ENCODE results near the gene DYNC1I2.

DYNC1I2 gene

DNA sequence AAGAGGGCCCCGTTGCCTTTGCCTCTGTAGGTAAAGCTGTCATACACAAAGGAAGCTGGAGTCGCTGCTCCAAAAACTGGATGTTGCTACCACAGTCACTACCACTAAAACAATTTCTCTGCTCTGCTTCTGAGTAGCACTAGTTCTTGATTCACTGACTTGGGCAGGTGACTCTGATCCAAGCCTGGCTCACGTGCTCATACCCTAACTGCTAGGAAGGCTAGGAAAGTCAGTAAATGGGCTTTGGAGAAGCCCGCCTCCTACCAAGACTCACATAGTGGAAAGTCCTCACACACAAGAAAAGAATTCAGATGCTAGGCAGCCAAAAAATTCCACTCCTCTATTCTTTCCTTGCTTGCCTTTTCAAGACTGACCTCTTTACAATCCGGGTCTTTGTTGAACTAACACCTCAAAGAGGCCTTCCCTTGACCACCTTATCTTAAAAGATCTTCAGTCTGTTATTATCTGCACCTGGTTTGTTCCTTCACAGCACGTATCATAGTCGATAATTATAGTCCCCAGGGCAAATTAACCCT, 11.4 kb upstream of the DYNC1I2 start (continued):
- TF ChIP-seq ATF2 (tag by site-specific recombination; IDR thresholded peaks at IDR 0.05; ENCODE audit: low read depth) (no peak), ZNF416 (tag by site-specific recombination; IDR thresholded peaks at IDR 0.05) (no peak)

- no peak overlapping the region for H3K27ac ChIP-seq (ENCODE audit: extremely low read depth, low read depth, low read length)
- no peaks in the 10 kb centered on the region for H3K4me1 ChIP-seq (ENCODE audit: control insufficient read depth, insufficient read depth, low read length)
- no peaks in the 10 kb centered on the region for H3K9me3 ChIP-seq (ENCODE audit: control insufficient read depth, insufficient read depth, low read depth, low read length)
- CTCF ChIA-PET = interaction anchor here (0.7 kb wide), 2 partner anchors 102 to 263 kb away, joined by 3 read pairs; no protein-coding TSS in a partner anchor
- no peaks in the 10 kb centered on the region for H3K36me3 ChIP-seq (ENCODE audit: control insufficient read depth in 2 of 2, insufficient read depth in 1 of 2, low read length in 2 of 2)
- POLR2A ChIA-PET = no interaction called here
- H3K4me3 ChIP-seq (ENCODE audit: low read depth, low read length) = no peak overlapping the region
- TF ChIP-seq, protein P1, sequence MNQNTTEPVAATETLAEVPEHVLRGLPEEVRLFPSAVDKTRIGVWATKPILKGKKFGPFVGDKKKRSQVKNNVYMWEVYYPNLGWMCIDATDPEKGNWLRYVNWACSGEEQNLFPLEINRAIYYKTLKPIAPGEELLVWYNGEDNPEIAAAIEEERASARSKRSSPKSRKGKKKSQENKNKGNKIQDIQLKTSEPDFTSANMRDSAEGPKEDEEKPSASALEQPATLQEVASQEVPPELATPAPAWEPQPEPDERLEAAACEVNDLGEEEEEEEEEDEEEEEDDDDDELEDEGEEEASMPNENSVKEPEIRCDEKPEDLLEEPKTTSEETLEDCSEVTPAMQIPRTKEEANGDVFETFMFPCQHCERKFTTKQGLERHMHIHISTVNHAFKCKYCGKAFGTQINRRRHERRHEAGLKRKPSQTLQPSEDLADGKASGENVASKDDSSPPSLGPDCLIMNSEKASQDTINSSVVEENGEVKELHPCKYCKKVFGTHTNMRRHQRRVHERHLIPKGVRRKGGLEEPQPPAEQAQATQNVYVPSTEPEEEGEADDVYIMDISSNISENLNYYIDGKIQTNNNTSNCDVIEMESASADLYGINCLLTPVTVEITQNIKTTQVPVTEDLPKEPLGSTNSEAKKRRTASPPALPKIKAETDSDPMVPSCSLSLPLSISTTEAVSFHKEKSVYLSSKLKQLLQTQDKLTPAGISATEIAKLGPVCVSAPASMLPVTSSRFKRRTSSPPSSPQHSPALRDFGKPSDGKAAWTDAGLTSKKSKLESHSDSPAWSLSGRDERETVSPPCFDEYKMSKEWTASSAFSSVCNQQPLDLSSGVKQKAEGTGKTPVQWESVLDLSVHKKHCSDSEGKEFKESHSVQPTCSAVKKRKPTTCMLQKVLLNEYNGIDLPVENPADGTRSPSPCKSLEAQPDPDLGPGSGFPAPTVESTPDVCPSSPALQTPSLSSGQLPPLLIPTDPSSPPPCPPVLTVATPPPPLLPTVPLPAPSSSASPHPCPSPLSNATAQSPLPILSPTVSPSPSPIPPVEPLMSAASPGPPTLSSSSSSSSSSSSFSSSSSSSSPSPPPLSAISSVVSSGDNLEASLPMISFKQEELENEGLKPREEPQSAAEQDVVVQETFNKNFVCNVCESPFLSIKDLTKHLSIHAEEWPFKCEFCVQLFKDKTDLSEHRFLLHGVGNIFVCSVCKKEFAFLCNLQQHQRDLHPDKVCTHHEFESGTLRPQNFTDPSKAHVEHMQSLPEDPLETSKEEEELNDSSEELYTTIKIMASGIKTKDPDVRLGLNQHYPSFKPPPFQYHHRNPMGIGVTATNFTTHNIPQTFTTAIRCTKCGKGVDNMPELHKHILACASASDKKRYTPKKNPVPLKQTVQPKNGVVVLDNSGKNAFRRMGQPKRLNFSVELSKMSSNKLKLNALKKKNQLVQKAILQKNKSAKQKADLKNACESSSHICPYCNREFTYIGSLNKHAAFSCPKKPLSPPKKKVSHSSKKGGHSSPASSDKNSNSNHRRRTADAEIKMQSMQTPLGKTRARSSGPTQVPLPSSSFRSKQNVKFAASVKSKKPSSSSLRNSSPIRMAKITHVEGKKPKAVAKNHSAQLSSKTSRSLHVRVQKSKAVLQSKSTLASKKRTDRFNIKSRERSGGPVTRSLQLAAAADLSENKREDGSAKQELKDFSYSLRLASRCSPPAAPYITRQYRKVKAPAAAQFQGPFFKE (tag by site-specific recombination; IDR thresholded peaks at IDR 0.05; ENCODE audit: borderline replicate concordance) = no peak
- no peak for TF ChIP-seq ZNF140 (tag by site-specific recombination; IDR thresholded peaks at IDR 0.05)
- TF ChIP-seq ZNF792 (tag by site-specific recombination; IDR thresholded peaks at IDR 0.05) = no peak
- no peak for TF ChIP-seq GLI2 (tag by site-specific recombination; IDR thresholded peaks at IDR 0.05; ENCODE audit: borderline replicate concordance, low read depth)
- TF ChIP-seq ZNF473 (tag by site-specific recombination; IDR thresholded peaks at IDR 0.05) = no peak
- TF ChIP-seq ZNF623 (tag by site-specific recombination; IDR thresholded peaks at IDR 0.05) = no peak
- no peak for TF ChIP-seq ELK4 (IDR thresholded peaks at IDR 0.05; ENCODE audit: borderline replicate concordance, low read depth, low read length)
- no peak for TF ChIP-seq KLF10 (tag by site-specific recombination; IDR thresholded peaks at IDR 0.05)
- TF ChIP-seq ZNF184 (tag by site-specific recombination; IDR thresholded peaks at IDR 0.05) = no peak
- no peak for TF ChIP-seq ZNF747 (tag by site-specific recombination; IDR thresholded peaks at IDR 0.05)
- TF ChIP-seq ZBTB11 (tag by site-specific recombination; conservative IDR thresholded peaks at IDR 0.05; ENCODE audit: low read depth) = no peak
- TF ChIP-seq ZNF426 (tag by site-specific recombination; IDR thresholded peaks at IDR 0.05) = no peak
- TF ChIP-seq, protein P2, sequence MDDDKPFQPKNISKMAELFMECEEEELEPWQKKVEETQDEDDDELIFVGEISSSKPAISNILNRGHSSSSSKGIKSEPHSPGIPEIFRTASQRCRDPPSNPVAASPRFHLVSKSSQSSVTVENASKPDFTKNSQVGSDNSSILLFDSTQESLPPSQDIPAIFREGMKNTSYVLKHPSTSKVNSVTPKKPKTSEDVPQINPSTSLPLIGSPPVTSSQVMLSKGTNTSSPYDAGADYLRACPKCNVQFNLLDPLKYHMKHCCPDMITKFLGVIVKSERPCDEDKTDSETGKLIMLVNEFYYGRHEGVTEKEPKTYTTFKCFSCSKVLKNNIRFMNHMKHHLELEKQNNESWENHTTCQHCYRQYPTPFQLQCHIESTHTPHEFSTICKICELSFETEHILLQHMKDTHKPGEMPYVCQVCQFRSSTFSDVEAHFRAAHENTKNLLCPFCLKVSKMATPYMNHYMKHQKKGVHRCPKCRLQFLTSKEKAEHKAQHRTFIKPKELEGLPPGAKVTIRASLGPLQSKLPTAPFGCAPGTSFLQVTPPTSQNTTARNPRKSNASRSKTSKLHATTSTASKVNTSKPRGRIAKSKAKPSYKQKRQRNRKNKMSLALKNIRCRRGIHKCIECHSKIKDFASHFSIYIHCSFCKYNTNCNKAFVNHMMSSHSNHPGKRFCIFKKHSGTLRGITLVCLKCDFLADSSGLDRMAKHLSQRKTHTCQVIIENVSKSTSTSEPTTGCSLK (tag by site-specific recombination; IDR thresholded peaks at IDR 0.05) = no peak
- TF ChIP-seq ZNF391 (tag by site-specific recombination; IDR thresholded peaks at IDR 0.05; ENCODE audit: borderline replicate concordance, low read depth) = no peak
- TF ChIP-seq ZNF571 (tag by site-specific recombination; IDR thresholded peaks at IDR 0.05) = no peak
- no peak for TF ChIP-seq ZFP69B (tag by site-specific recombination; IDR thresholded peaks at IDR 0.05)
- TF ChIP-seq, protein P3, sequence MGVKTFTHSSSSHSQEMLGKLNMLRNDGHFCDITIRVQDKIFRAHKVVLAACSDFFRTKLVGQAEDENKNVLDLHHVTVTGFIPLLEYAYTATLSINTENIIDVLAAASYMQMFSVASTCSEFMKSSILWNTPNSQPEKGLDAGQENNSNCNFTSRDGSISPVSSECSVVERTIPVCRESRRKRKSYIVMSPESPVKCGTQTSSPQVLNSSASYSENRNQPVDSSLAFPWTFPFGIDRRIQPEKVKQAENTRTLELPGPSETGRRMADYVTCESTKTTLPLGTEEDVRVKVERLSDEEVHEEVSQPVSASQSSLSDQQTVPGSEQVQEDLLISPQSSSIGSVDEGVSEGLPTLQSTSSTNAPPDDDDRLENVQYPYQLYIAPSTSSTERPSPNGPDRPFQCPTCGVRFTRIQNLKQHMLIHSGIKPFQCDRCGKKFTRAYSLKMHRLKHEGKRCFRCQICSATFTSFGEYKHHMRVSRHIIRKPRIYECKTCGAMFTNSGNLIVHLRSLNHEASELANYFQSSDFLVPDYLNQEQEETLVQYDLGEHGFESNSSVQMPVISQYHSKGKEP (tag by site-specific recombination; IDR thresholded peaks at IDR 0.05) = no peak
- TF ChIP-seq ZNF266 (tag by site-specific recombination; IDR thresholded peaks at IDR 0.05; ENCODE audit: low read depth) = no peak
Measured at GRCh38 chr2:171678619-171679018, 8.7 kb upstream of the DYNC1I2 start.

All from HEK293 (cell line).